ENCODE data around the gene GINS3.
"Not testable (repeated sequence)": the region's sequence is repeated elsewhere in the genome, so short reads cannot be mapped to it uniquely, and the experiment has no call there.

Gene GINS3

DNA sequence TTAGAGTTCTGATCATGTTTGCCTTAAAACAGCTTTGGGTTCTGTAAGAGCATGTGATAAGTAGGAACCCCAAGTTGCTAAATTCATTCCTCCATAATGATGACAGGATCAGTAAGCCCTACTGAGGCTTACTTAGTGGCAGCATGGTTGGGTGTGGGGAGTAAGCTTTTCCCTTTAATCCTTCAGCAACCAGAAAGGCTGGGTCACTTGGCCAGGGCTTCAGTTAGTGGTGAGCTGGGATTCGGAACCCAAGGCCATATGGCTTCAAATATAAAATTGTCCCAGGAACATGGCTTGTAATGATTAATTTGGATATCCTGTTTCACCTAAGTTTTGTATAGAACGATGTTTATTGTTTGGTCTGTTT, 850 bp downstream of the GINS3 start:
- no peak for DNase-seq (ENCODE audit: low read depth)

DNA sequence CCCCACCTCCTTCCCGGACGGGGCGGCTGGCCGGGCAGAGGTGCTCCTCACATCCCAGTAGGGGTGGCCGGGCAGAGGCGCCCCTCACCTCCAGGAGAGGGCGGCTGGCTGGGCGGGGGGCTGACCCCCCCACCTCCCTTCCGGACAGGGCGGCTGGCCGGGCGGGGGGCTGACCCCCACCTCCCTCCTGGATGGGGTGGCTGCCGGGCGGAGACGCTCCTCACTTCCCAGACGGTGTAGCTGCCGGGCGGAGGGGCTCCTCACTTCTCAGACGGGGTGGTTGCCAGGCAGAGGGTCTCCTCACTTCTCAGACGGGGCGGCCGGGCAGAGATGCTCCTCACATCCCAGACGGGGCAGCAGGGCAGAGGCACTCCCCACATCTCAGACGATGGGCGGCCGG, 4.6 kb downstream of the GINS3 start:
- DNase-seq (ENCODE audit: low read depth) = not testable (repeated sequence)

DNA sequence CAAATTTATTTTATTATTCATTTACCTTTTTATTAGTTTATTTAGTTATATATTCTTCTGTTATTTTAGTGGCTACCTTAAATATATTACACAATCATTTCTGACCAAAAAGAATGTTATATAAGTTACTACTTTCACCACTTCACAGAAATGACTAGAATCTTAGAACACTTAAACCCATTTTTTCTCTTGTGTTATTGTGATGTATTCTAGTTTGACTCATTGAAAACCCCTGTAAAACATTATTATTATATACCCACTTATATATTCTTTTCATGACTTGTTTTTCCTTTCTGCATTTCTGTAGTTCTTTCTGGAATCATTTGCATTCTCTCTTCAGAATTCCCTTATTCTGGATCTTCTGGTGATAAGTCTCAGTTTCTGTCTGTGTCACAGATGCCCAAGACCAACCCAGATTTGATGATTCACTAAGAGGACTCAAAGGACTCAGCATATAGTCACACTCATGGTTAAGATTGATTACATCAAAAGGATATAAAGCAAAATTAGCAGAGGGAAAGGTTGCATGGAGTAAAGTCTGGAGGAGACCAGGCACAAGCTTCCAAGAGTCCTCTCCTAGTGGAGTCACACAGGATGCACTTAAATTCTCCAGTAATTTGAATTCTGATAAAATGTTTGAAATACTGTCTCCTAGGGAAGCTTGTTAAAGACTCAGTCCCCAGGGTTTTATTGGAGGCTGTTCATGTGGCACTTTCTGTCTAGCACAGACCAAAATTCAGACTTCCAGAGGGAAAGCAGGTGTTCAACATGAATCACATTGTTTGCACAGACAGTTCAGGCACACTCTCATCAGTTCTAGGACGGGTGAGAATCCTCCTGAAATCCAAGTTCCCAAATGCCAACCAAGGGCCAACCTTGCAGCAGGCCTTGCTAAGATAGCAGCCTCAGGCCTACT, 7.7 kb downstream of the GINS3 start:
- no peak for DNase-seq (ENCODE audit: low read depth)

GRCh38 chr16:58401305-58401704, 9.0 kb downstream of the GINS3 start:
- DNase-seq (ENCODE audit: low read depth) = not testable (repeated sequence)

DNA sequence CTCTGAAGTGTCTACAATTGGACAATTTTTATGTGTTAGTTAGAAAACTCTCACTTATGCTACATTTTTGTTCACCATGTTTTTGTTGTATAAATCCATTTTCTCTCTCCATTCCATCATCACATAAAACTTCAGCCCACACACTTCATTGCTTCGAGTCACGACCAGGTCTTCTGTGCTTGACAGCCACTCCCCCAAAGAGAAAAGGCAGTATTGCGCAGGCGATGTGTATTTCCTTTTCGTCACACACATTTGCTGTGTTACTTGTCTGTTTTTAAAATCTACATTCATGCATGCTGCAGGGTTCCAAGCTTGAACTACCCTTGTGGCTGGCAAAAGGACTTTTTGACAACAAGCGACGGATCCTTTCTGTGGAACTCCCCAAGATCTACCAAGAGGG, 10.5 kb downstream of the GINS3 start:
- DNase-seq (ENCODE audit: low read depth) = no peak

GRCh38 chr16:58409316-58409973, 17.2 kb downstream of the GINS3 start:
- DNase-seq (ENCODE audit: low read depth) = no peak

- no peak for DNase-seq (ENCODE audit: low read depth)
Measured at GRCh38 chr16:58411336-58411735, 19.1 kb downstream of the GINS3 start.

- DNase-seq (ENCODE audit: low read depth) = no peak
Measured at GRCh38 chr16:58411736-58412614, 19.7 kb downstream of the GINS3 start.

GRCh38 chr16:58412615-58412970, 20.3 kb downstream of the GINS3 start:
- DNase-seq (ENCODE audit: low read depth) = not testable (repeated sequence)

DNA sequence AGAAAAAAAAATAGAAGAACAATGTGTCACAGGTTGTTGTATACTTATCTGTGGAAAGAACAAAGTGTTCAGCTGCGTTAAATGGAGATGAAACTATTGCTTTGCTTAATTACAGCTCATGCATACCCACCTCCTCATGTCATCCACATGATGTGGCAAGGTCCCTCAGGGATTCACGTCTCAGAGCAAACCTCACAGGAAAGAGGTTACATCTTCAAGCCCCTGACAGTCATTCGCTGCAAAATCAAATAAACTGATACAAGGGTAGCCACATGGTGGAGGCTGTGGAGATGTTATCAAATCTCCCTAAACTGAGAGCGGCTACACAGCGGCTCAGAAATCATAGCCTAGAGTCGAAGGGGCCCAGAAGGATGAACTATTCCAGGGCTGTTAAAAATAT, 21.1 kb downstream of the GINS3 start:
- no peak for DNase-seq (ENCODE audit: low read depth)

GRCh38 chr16:58415003-58415402, 22.7 kb downstream of the GINS3 start:
- no peak for DNase-seq (ENCODE audit: low read depth)

DNA sequence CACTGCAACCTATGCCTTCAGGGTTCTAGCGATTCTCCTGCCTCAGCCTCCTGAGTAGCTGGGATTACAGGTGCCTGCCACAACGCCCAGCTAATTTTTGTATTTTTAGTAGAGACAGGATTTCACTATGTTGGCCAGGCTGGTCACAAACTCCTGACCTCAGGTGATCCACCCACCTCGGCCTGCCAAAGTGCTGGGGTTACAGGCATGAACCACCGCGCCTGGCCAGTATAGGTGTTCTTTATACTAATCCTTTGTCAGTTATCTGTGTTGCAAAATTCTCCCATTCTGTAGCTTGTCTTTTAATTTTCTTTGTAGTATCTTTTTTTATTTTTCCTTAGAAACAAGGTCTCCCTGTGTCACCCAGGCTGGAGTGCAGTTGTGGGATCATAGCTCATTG, 23.7 kb downstream of the GINS3 start:
- not testable (repeated sequence) for DNase-seq (ENCODE audit: low read depth)

DNA sequence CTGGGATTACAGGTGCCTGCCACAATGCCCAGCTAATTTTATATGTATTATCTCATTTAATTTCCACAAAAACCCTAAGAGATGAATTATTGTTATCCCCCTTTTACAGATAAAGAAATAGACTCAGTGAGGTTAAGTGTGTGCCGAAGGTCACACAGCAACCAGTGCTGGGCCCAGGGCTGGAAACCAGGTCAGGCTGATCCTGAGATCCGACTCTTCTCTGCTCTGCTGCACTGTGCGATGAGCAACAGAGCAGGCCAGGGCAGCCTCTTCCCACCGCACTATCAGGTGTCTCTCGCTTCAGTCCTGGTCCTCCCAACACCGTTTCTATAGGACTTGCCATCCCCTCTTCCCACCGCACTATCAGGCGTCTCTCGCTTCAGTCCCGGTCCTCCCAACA, 24.8 kb downstream of the GINS3 start:
- DNase-seq (ENCODE audit: low read depth) = no peak

- no peak for DNase-seq (ENCODE audit: low read depth)
Measured at GRCh38 chr16:58417600-58417999, 25.3 kb downstream of the GINS3 start.

DNA sequence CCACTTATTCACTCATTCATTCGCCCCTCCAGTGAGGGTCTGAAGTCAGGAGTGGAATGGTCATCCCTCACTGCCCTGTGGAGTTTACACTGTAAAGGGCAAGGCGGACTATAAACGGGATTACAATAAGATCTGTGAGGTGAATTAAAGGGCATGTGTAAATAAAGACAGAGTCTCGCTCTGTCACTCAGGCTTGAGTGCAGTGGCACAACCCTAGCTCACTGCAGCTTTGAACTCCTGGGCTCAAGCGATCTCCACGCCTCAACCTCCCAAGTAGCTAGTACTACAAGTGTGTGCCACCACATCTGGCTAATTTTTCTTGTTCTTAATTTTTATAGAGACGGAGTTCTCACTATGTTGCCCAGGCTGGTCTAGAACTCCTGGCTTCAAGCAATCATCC, 25.8 kb downstream of the GINS3 start:
- no peak for DNase-seq (ENCODE audit: low read depth)

GRCh38 chr16:58418601-58419000, 26.3 kb downstream of the GINS3 start:
- no peak for DNase-seq (ENCODE audit: low read depth)

GRCh38 chr16:58419241-58419990, 27.1 kb downstream of the GINS3 start:
- no peak for DNase-seq (ENCODE audit: low read depth)

GRCh38 chr16:58421059-58421458, 28.8 kb downstream of the GINS3 start:
- no peak for DNase-seq (ENCODE audit: low read depth)

- DNase-seq (ENCODE audit: low read depth) = no peak
Measured at GRCh38 chr16:58421529-58421928, 29.3 kb downstream of the GINS3 start.

GRCh38 chr16:58422809-58423208, 30.5 kb downstream of the GINS3 start:
- DNase-seq (ENCODE audit: low read depth) = no peak

- DNase-seq (ENCODE audit: low read depth) = no peak
Measured at GRCh38 chr16:58425245-58425644, 33.0 kb downstream of the GINS3 start.
